ENCODE data around the gene TOR3A.

The TOR3A gene

DNA sequence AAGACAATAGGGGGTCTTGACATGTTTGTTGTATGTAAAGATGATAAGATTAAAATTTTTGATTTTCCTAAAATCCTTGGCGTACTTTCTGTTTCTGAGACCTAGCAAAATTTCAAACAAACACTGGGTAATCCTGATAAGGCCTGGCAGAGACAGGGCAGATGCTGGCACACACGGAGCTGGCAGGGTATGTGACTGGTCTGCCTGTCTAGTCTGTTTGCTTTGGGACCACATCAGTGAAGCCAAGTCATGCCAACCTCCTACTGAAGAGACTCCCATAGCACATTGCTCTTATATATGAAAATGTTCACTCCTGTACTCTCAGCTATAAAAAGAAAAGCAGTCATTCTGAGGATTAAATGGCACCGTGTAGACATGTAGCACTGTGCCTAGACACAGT lies 14.1 kb downstream of the TOR3A start:
- TF ChIP-seq, protein P1, sequence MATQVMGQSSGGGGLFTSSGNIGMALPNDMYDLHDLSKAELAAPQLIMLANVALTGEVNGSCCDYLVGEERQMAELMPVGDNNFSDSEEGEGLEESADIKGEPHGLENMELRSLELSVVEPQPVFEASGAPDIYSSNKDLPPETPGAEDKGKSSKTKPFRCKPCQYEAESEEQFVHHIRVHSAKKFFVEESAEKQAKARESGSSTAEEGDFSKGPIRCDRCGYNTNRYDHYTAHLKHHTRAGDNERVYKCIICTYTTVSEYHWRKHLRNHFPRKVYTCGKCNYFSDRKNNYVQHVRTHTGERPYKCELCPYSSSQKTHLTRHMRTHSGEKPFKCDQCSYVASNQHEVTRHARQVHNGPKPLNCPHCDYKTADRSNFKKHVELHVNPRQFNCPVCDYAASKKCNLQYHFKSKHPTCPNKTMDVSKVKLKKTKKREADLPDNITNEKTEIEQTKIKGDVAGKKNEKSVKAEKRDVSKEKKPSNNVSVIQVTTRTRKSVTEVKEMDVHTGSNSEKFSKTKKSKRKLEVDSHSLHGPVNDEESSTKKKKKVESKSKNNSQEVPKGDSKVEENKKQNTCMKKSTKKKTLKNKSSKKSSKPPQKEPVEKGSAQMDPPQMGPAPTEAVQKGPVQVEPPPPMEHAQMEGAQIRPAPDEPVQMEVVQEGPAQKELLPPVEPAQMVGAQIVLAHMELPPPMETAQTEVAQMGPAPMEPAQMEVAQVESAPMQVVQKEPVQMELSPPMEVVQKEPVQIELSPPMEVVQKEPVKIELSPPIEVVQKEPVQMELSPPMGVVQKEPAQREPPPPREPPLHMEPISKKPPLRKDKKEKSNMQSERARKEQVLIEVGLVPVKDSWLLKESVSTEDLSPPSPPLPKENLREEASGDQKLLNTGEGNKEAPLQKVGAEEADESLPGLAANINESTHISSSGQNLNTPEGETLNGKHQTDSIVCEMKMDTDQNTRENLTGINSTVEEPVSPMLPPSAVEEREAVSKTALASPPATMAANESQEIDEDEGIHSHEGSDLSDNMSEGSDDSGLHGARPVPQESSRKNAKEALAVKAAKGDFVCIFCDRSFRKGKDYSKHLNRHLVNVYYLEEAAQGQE (IDR thresholded peaks at IDR 0.05; ENCODE audit: insufficient read depth in 1 of 2, low read depth in 2 of 2, low read length in 2 of 2), result no peak
- TF ChIP-seq TAF1 (IDR thresholded peaks at IDR 0.05; ENCODE audit: borderline replicate concordance, insufficient read depth, low read length) (no peak), POLR2AphosphoS5 (IDR thresholded peaks at IDR 0.05; ENCODE audit: low read depth, low read length) (no peak), SIN3A (IDR thresholded peaks at IDR 0.05; ENCODE audit: borderline replicate concordance, insufficient read depth, low read length) (no peak), FOXP2 (optimal IDR thresholded peaks at IDR 0.05; ENCODE audit: borderline replicate concordance, extremely low read depth, extremely low read length, insufficient read depth) (no peak)

DNA sequence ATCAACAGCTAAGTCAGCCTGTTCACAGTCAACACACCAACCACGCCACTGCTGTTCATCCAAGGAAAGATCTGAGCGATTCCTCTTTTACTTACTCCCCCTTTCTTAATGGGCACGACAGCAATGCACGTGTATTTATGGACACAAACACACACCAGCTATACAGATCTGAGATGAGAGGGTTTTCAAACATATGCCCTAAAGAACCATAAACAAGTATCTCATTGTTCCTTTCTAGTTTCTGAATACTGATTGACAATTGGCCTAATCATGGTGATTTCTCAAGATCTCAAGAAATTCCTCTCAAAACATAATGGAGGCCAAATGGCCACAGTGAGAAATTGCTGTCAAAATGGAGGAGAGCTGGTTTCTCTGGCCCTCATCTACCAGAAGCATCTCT lies 18.0 kb downstream of the TOR3A start:
- TF ChIP-seq SIN3A (IDR thresholded peaks at IDR 0.05; ENCODE audit: borderline replicate concordance, insufficient read depth, low read length) (no peak), POLR2AphosphoS5 (IDR thresholded peaks at IDR 0.05; ENCODE audit: low read depth, low read length) (no peak), FOXP2 (optimal IDR thresholded peaks at IDR 0.05; ENCODE audit: borderline replicate concordance, extremely low read depth, extremely low read length, insufficient read depth) (no peak), TAF1 (IDR thresholded peaks at IDR 0.05; ENCODE audit: borderline replicate concordance, insufficient read depth, low read length) (no peak)
- TF ChIP-seq, protein P1 (IDR thresholded peaks at IDR 0.05; ENCODE audit: insufficient read depth in 1 of 2, low read depth in 2 of 2, low read length in 2 of 2), result no peak

DNA sequence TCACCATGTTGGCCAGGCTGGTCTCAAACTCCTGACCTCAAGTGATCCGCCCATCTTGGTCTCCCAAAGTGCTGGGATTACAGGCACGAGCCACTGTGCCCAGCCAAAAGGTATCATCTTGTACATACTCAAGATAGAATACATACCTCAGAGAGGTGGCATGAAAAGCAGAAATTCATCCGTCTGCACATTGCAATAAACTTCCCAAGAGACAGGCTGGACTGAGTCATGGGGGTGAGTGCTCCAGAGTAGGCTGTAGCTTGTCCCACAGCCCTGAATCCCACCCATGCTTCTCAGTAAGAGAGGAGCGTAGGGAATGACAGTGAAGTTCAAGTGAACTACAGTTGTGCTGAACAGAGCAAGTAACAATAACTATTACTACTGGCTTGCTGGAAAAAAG lies 19.7 kb downstream of the TOR3A start:
- no peak for TF ChIP-seq POLR2AphosphoS5 (IDR thresholded peaks at IDR 0.05; ENCODE audit: low read depth, low read length)
- no peak for TF ChIP-seq FOXP2 (optimal IDR thresholded peaks at IDR 0.05; ENCODE audit: borderline replicate concordance, extremely low read depth, extremely low read length, insufficient read depth)
- no peak for TF ChIP-seq SIN3A (IDR thresholded peaks at IDR 0.05; ENCODE audit: borderline replicate concordance, insufficient read depth, low read length)
- TF ChIP-seq, protein P1 (IDR thresholded peaks at IDR 0.05; ENCODE audit: insufficient read depth in 1 of 2, low read depth in 2 of 2, low read length in 2 of 2), result no peak
- TF ChIP-seq TAF1 (IDR thresholded peaks at IDR 0.05; ENCODE audit: borderline replicate concordance, insufficient read depth, low read length), result no peak

DNA sequence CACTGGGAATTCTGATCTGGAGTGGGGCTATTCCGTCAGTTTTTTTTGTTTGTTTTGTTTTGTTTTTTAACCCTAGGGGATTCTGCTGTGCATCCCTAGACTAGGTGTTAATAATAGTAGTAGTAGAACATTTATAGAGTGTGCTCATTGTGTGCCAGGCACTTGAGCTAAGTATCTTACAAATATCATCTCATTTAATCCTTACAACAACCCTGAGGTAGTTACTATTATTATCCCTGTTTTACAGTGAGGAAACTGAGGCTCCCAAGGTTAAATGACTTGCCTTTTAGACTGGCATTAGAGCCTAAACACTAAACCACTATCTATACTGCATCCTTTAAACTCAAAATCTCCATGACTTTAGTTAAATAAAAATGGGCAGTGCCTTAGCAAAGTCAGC lies 22.1 kb downstream of the TOR3A start:
- TF ChIP-seq, protein P1 (IDR thresholded peaks at IDR 0.05; ENCODE audit: insufficient read depth in 1 of 2, low read depth in 2 of 2, low read length in 2 of 2), result no peak
- no peak for TF ChIP-seq FOXP2 (optimal IDR thresholded peaks at IDR 0.05; ENCODE audit: borderline replicate concordance, extremely low read depth, extremely low read length, insufficient read depth)
- TF ChIP-seq POLR2AphosphoS5 (IDR thresholded peaks at IDR 0.05; ENCODE audit: low read depth, low read length), result no peak
- no peak for TF ChIP-seq TAF1 (IDR thresholded peaks at IDR 0.05; ENCODE audit: borderline replicate concordance, insufficient read depth, low read length)
- TF ChIP-seq SIN3A (IDR thresholded peaks at IDR 0.05; ENCODE audit: borderline replicate concordance, insufficient read depth, low read length), result no peak

All from PFSK-1 (cell line).